NCI-H146 (cell line): Measurements from ENCODE around the gene ZNF385A.

Experiments
- DNase-seq: peaks from one replicate; lab custom pipeline; 2025; lab: John Stamatoyannopoulos, UW

Gene ZNF385A, protein sequence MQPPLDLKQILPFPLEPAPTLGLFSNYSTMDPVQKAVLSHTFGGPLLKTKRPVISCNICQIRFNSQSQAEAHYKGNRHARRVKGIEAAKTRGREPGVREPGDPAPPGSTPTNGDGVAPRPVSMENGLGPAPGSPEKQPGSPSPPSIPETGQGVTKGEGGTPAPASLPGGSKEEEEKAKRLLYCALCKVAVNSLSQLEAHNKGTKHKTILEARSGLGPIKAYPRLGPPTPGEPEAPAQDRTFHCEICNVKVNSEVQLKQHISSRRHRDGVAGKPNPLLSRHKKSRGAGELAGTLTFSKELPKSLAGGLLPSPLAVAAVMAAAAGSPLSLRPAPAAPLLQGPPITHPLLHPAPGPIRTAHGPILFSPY

DNA sequence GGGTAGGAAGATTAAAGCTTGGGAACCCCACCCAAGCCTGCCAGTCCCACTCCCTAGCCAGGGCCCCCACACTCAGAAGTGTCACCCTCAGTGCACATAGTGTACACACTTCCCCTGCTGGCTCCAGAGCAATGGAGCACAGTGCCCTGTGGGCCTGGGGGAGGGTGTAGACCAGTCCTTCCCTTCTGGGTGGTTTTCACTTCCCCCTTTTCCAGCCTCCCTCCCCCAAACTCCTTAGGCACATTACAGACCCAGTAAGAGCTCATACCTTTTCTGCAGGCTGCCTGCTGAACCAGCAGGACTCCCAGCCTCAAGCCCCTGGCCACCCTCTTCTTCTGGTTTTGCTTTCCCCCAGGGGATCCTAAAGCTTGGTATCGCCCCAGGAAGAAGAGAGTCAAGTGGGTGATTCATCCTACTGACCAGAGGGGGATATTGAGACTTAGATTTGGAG, at the start of gene ZNF385A:
ZNF385A (minus strand) TSS at position 143 of the 451 bp plus-strand sequence. CDS start 219 bp downstream, outside the sequence.
- DNase-seq: no peak

DNA sequence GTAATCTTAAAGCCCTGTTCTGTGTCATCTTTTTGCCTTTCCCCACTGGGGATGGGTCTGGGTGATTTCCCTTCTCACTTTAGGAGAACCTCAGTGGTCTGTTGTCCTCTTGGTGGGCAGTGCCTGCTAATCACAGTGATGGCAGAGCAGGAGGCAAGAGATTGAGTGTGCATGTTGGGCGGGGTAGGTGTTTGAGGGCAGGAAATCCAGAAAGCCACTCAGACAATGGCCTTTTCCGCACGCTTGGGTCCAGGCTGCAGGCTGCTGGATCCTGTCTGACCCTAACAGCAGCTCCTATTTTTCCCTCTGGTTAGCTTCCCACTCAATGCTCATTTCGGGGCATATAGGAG, 48.3 kb upstream of the ZNF385A start:
- no peak for DNase-seq

DNA sequence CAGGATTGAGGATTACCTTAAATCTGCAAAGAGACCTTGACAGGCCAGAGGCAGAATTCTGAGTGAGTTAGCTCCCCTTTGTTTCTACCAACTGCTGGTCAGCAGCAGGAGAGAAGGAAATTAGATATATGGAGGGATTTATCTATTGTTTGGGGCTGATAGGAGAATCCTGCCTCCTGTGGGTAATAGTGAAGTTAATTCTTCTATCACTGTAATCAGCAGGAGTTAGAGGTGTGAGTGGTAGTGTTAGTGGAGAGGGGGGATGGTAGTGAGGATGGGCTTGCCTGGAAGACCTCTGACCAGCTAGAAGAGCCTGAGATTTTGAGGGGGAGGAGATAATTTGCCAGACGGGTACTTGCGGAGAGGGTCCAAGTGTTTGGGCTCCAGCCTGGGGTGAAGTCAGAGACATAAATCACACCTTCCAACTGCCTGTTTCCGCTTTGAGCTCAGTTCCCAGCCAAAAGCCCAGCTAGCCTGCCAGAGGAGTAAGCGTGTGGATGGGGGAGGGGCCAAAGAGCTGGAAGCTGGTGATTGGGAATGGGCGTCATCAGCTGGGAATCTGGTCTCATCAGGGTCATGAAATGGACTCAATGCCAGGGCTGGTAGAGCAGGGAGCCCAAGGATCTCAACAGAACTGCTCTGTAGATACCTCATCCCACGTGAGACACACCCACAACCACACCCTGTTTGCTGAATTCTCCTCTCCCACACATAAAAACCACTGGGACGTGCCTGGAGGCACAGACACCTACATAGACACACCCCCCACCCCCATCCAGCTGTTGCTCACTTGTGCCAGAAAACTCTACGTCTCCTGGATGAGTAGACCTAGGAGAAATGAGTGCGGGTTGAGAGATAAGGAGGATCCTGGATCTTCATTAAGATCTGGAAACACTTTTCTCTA, 47.6 kb upstream of the ZNF385A start:
- DNase-seq: no peak

DNA sequence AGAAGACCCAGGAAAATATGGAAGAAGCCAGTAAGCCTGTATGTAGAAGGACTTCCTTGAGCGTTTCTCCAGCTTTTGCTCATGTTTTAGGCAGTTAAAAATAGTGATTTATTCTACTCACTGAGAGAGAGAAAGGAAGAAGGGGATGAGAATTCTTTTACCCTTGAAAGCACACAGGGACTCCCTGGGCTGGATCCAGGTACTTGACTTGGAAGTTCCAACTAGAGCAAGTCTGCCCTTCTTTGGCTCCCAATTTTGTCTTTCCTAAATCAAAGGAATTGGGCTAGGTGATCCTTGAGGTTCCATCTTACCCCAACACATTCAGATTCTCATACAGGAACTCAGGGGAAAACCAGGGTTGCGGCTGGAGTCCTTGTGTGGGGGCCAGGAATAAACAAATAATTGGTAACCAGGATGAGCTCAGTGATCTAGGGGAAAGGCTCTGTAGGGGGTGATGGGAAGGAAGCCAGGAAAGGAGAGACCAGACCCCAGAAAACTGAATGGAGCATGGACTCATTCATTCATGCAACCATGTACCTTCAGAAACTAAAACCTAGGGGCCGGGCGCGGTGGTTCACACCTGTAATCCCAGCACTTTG, 46.0 kb upstream of the ZNF385A start:
- DNase-seq: no peak

DNA sequence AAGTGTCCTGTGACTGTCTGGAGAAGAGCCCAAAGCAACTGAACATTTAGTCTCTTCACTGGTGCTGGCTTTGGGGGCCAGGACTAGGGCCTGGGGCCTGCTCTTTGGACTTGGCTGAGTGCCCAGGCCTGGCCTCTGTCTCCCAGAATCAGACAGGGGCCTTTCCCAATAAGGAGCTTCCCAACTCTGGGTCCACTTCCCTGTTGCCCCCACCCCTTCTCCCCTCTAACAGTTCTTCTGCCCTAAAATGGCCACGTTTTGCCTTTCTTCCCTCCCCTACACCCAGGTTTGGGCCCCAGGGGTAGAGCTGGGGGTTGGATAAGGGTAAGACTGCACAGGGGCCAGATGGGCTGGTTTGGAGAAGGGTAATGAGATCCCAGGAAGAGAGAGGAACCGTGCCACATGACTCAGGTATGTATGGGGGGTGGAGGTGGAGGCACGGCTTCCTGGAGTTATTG, 44.5 kb upstream of the ZNF385A start:
- no peak for DNase-seq

DNA sequence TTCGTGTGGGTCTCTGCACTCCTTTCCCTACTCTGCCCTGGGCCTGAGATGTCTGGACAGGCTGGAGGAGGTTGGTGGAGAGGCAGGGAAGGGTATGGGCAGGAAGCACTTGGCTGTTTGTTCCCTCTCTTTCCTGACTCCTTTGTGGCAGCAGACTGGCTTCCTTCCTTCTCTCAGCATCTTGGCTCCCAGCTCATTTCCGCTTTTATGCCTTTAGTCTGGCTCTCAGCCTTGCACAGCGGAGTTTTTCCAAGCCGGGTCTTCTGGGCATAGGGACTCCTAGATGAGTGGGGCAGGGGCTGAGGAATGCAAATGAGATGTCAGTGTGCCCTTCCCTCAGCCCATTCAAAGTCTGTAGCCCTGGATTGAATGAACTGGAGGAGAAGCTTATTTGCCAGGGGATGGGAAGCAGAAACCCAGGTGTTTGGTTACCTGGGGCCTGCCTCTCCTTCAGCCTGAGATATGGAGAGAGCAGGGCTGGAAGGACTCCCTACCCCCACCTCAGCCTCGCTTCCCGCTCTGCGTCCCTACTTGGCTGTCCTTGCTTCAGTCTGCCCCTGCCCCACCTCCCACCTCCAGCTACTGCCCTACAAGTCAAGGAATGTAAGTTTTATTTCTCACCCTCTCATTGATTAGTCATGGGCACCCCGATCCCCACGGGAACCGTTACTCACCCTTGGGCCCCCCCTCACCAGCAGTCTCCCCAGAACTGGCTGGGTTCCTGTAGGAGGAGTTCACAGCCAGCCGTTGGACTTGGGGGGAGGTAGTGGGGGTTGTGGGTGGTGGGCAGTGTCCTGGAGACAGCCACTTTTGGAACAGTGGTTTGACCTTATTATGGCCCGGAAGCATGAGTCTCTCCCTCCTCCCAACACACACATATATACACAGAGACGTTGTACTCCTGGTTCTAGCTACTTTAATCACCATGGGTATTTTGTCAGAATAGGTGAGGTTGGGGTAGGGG, 43.8 kb upstream of the ZNF385A start:
- no peak for DNase-seq

DNA sequence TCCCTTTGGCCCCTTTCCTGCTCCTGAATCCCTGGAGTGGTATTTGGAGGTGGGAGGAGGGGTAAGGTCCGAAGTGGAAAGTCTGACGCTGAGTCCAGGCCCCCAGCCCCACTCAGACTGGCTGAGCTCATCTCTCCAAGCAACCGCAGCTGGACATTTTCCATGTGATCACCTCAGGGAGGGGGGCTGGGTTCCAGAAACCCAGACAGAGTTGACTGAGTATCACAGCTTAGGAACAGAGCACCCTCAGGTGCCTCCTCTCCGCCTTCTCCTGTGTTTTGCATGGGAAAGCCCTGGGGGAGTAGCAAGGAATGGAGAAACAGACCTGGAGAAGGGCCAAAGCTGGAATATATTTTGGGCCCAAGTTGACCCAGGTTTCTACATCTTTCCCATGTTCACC, 42.6 kb upstream of the ZNF385A start:
- DNase-seq: no peak

DNA sequence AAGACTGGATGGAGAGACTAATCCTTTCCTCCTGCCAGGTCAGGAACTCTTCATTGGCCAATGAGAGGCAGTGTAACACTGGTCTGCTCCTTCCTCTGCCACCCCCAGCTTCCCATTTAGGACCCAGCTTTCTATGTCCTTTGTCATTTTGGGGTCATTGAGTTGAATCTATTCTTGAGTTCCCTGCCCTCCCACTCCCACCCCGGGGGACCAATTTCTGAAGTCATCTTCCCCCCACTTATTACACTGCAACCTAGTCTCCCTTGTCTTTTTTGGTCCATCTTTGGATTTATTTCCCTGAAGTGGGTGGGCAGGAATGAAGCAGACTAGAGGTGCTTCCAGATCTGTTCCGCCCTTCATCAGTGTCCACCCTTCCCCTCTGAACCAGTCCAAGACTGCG, 42.2 kb upstream of the ZNF385A start:
- DNase-seq: no peak

DNA sequence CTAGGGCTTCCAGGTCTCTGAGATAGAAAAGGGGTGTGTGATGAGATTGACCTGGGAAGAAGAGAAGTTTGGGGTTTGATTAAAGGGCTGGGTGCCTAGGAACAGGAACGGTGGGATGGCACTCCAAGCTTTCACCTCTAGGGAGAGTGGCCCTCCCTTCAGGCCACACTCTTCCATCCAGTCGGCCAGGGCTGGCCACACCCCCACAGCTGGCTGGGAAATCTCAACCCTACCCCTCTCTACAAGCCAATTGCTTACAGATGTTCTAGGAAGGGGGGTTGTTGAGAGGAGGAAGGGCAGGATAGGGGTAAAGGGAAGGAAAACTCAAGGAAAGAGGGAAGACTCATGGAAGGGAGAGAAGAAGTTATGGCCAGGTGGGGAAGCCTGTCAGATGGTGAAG, 41.2 kb upstream of the ZNF385A start:
- no peak for DNase-seq

DNA sequence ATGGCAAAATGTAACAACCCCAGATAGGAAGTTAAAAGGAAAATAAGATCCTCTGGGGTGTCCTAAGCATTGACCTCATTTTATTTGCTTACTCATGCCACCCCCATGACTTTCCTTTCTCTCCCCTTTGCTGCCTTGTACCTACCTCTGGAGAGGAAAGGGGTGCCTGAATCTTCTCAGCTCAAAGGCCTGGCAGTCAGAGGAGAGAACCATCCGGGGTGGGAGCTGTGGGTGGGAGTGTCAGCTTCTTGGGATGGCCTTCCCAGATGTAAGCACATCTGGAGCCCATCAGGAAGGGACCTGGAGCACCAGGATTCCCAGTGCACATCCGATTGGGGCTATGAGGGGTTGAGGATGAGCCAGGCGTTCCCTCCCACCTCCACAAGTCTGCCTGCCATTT, 39.7 kb upstream of the ZNF385A start:
- no peak for DNase-seq

DNA sequence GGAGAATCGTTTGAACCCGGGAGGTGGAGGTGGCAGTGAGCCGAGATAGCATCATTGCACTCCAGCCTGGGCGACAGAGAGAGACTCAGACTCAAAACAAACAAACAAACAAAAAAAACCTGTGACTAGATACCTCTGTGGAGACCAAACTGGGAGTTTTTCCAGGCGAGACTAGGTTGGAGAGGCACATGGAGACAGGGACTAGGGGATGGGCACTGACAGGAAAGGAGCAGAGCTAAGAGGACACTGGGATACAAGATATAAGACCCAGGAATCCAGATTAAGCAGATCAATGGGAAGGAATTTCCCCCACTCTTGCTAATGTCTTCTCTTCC, 39.2 kb upstream of the ZNF385A start:
- DNase-seq: no peak

DNA sequence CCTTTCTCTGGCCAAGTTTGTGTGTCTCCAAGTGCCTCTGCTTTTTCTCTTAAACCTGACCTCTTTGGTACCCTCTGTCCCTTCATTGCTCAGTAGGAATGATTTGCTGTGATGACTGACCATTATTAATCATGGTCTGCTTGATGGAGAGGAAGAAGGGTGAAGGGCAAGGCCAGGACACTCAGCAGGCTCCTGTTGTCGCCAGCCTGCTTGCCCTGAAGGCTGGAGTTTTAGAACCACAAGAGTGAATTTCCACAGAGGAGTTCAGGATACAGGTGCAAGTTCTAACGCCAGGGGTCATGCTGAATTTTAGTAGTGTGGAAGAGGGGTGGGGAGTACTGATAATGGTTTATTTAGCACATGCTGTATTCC, 37.3 kb upstream of the ZNF385A start:
- DNase-seq: no peak

DNA sequence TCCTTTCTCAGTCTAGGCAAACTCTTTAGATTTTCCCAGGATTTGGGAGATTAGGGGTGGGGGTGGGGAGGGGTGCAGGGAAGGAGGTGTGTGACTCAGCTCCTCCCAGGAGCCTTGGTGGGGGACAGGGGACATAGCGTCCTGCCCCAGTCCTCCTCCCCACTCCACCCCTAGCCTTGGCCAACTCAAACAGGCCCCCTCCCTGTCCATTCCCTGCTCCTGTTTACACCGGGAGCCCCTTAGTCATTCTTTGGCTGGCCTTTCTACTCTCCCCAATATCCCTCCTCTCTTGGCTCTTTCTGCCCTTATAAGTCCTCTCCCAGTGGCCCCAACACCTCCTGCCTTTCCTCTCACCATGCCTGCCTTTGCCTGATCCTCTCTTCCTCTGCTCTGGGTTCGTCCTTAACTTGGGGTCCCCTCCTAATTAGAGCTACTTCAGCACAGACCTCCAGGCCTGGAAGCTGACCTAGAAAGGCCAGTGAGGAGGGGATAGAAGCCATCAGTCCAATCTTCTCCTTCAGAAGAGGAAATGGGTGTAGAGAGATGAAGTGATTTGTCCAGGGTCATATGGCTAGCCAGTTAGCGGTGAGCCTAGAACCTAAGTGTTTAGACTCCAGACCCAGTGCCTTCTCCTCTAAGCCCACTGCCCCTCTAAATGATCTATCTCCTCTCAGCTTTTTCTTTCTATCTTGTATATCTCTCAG, 36.8 kb upstream of the ZNF385A start:
- no peak for DNase-seq

DNA sequence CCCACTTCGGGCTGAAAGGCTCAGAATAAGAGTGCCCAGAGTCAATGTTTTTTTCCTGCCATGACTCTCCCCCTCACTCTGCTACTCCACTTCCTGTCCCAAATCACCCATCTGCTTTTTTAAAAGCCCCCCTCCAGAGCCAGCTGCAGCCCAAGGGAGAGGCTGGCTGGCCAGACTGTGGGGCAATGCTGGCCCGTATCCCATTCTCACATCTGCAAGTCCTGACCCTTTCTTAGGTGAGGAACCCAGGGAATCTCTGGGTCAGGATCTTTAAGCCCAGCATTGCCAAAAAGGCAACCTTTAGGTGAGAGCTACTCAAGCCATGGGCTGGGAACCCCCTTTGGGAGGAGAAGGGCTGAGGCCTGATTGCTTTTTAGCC, 36.2 kb upstream of the ZNF385A start:
- no peak for DNase-seq

DNA sequence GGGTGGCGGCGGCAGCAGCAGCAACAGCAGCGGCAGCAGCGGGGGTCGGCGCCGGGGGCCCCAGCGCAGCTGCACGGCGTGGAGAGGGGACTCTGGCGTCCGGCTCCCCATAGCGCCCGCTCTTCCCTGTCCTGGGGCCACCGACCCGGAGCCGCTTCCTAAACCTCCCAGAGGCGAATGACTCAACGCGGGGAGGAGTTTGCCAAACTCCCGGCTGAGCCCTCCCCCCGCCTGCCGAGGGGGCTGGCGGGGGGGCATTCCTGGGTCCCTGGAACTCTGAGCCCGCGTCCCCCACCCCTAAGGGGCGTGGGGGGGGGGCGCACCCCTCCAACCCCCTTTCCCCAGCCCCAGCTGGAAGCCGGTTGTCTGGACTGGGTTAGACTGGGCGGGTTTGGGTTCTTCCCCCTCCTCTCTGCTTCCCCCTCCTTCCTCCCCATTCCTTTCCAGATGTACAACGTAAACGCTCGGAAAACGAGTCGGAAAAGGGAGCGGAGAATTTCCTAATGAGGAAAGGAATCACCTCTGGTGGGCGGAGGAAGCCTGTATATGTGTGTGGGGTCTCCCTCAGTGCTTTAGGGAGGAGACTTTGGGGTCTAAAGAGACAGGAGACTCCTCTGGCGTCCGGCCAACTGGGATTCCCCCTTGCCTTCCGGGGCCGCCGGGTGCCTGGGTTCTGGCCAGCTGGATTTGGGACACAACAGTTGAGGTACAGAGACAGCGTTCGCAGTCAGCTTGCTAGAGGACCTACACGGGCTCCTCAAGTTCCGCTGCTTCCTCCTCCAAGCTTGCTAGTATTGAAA, 34.8 kb upstream of the ZNF385A start, which contains the start of gene ITGA5:
ITGA5 (minus strand) TSS at position 179 of the 800 bp plus-strand sequence; CDS start at position 111, 68 bp downstream.
- DNase-seq: peak; percentile 15

DNA sequence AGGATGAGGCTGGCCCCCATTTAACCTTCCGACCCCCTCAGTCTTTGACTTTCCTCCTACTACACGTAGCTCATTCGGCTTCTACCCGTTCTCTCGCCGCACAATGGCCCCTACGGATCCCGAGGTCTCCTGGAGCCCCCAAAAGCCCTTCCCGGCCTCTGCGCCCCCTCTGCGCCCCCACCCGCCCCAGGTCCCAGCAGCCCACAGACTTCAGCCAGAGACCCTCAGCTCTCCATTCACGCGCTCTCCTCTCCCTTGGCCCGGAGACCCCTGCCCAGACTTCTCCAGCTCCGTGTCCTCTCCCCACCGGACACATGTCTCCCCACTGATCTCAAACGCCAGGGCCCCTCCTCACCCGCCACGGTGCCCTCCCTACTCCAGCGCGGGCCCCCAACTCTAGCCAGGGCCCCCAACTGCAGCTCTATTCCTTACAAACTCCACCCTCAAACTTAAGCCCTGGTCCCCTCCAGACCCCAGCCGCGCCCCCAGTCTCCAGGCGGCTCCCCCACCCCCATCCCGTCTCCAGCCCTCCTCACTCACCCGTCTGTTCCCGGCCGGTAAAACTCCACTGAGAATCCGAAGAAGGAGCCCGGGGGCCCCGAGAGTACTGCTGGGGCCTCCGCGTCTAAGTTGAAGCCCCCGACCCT, 34.0 kb upstream of the ZNF385A start:
- no peak for DNase-seq

DNA sequence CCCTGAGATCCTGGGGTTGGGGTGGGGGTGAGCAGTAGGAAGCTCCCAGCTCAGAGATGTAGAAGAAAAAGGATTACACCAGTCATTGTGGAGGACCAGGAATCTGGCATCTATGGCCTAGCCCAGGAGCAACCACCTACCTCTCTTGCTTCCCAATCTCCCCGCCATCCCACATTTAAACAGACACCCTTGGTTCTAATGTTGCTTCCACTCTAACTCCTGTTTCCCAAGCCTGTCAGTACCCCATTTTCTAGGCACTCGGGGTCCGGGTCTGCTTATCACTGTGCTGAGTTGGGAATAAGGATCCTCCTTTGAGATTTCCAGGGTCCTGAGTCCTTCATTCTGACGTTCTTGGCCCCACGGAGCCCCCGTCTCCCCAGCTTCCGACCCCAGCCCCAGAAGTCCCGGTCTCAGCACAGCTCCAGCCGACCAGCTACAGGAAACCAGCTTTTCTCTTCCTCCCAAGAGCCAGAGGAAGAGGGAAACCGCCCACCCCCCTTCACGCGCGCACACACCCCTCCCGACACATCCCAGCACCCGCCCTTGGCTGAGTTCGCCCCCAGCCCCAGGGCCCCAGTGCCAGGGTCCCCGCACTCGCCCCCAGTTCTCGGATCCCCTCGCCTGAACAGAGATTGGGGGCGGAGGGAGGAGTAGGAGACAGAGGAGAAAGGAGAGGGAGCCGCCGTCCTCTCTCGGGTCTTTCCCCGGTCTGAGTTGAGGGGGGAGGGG, 33.3 kb upstream of the ZNF385A start:
- no peak for DNase-seq

DNA sequence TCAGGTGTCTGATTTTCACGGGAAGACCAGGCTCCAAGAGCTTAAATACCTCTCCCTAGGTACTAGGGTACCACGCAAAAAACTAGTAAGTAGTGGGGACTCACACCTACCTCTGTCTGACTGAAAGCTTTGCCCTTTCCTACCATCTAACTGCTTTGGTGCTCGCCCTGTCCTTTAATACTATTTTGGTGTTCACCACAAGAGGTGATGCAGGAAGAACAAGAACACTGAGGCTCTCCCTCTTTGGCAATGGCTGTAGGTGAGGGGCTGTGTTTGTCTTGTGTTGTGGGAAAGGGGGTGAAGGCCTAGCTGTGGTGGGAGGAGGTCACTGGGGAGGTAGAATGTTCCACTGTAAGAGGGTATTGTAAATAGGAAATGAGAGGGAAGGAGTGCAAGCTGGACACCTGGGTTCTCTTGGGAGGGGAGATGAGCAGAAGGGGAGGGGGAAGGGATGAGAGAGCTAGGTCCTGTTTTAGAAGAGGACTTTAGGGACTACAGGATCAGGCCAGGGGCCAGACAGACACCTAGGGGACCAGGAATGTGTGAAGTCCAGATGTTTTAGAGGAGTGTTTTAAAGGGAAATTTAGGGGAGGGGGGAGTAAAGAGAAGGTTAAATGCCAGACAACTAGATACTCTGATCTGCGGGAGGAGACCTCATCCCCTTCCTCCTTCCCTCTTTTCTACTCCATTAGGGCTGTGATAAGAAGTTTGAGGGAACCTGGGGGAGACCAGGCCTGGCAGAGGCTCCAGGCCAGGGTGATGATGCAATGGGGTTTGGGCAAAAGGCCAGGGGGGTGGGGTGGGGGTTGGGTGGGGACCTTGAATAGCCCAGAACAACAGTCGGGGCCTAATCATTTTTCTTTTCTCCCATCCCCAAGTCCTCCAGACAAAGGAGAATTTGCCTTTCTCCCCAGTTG, 32.4 kb upstream of the ZNF385A start:
- DNase-seq: no peak
